Activated CD4-positive, CD25-positive, alpha-beta regulatory T cell (primary cell): ENCODE measurements around the gene KIFBP.
"Not testable (repeated sequence)": the region's sequence is repeated elsewhere in the genome, so short reads cannot be mapped to it uniquely, and the experiment has no call there.

ENCODE experiments used
- DNase-seq, 4 experiments: peaks; one replicate each; lab custom pipeline; 2025; lab: John Stamatoyannopoulos, UW

KIFBP gene, protein sequence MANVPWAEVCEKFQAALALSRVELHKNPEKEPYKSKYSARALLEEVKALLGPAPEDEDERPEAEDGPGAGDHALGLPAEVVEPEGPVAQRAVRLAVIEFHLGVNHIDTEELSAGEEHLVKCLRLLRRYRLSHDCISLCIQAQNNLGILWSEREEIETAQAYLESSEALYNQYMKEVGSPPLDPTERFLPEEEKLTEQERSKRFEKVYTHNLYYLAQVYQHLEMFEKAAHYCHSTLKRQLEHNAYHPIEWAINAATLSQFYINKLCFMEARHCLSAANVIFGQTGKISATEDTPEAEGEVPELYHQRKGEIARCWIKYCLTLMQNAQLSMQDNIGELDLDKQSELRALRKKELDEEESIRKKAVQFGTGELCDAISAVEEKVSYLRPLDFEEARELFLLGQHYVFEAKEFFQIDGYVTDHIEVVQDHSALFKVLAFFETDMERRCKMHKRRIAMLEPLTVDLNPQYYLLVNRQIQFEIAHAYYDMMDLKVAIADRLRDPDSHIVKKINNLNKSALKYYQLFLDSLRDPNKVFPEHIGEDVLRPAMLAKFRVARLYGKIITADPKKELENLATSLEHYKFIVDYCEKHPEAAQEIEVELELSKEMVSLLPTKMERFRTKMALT

DNA sequence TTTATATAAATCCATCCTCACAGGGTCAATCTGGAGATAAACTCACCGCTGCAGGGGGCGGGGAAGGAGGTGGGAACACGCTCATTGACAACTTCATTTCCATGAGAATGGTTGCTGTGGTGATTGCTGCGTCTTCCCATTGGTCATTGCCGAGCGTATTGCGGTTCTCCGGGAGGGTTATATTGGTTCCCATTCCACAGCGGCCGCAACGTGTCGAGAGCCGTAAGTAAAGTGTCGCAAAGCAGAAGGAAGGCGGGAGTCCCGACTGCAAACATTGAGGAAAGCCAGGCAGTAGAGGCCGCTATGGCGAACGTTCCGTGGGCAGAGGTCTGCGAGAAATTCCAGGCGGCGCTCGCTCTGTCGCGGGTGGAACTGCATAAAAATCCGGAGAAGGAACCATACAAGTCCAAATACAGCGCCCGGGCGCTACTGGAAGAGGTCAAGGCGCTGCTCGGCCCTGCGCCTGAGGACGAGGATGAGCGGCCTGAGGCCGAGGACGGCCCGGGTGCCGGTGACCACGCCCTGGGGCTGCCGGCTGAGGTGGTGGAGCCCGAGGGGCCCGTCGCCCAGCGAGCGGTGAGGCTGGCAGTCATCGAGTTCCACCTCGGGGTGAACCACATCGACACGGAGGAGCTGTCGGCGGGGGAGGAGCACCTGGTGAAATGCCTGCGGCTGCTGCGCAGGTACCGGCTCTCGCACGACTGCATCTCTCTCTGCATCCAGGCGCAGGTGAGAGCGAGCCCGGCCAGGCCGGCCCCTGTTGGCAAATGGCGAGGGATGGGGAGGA is at the start of gene KIFBP:
TSS of gene KIFBP (plus strand) at position 274 of the 787 bp plus-strand sequence. CDS start at position 304, 30 bp downstream.
- peak; percentile 37 to 48 (median 44) for DNase-seq

GRCh38 chr10:68938884-68939283 is 49.7 kb upstream of the KIFBP start:
- no peak for DNase-seq

DNA sequence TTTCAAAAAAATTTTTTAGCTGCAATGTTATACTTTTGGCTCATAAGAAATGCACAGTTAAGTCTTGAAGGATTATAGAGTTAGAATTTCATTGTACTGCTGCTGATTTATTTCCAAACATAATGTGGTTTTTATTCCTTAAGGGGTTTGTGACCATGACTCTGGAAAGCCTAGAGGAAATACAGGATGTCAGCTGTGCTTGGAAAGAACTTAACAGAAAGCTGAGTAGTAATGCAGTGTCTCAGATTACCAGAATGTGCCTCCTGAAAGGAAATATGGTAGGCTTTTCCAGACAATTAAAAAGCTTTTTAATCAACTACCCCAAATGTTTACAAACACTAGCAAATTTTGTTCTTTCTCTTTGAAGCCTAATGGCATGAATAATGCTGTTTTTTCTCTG is 47.7 kb upstream of the KIFBP start:
- not testable (repeated sequence) for DNase-seq

GRCh38 chr10:68950598-68950997 is 38.0 kb upstream of the KIFBP start:
- no peak for DNase-seq

DNA sequence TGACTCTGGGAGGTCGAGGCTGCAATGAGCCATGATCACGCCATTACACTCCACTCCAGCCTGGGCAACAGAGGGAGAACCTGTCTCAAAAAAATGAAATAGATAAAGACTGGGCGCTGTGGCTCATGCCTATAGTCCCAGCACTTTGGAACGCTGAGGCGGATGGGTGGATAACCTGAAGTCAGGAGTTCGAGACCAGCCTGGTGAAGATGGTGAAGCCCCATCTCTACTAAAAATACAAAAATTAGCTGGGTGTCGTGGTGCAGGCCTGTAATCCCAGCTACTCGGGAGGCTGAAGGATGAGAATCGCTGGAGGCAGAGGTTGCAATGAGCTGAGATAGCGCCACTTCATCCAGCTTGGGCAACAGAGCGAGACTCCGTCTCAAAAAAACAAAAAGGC is 33.7 kb upstream of the KIFBP start:
- no peak for DNase-seq

- DNase-seq, result no peak
Observed at GRCh38 chr10:68955355-68955831, 33.2 kb upstream of the KIFBP start.

DNA sequence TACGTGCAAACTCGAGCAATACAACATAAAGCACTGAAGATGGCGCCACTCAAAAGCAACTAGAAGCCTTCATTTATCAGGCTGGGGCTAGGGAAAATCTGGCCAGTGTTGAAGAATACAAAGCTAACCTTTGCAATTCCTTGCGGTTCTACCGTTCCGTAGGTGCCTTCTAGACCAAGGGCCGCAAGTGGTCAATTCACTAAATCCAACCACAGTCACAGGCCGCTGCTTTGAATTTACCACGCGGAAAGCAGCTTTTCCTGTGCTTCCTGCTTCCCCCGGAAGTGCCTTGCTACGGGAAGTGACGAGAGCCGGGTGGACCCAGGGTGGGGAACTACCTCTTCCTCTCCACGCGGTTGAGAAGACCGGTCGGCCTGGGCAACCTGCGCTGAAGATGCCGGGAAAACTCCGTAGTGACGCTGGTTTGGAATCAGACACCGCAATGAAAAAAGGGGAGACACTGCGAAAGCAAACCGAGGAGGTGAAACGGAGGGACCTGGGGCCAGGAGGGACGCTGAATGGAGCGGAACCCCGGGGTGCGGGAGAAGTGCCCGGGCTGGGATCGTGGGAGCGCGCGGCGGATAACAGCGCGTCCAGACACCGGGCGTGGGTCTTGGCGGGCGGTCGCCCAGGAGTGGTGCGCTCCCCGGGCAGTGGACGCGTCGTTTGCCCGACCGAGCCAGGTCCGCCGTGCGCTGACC is 32.6 kb upstream of the KIFBP start, which contains the start of gene DDX21:
TSS of gene DDX21 (plus strand) at position 339 of the 701 bp plus-strand sequence. CDS start at position 395, 56 bp downstream.
- peak; percentile 66 to 77 (median 74) for DNase-seq

DNA sequence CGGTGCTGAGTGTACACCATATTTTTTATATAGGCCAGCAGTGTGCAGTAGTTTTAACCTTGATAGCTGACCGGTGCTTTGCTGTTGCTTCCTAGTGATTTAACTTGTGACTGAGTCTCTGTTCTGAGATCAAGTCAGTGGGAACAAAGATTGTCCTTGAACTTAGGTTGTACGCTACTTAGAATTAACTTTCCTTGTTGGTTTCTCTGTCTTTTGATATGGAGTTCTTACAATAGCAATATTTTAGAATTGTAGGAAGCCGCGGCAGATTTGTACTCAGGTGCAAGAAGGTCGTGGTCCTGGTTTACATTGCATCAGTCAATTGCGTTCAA is 31.4 kb upstream of the KIFBP start:
- DNase-seq, result no peak

- DNase-seq, result no peak
Observed at GRCh38 chr10:68957654-68958053, 30.9 kb upstream of the KIFBP start.

DNA sequence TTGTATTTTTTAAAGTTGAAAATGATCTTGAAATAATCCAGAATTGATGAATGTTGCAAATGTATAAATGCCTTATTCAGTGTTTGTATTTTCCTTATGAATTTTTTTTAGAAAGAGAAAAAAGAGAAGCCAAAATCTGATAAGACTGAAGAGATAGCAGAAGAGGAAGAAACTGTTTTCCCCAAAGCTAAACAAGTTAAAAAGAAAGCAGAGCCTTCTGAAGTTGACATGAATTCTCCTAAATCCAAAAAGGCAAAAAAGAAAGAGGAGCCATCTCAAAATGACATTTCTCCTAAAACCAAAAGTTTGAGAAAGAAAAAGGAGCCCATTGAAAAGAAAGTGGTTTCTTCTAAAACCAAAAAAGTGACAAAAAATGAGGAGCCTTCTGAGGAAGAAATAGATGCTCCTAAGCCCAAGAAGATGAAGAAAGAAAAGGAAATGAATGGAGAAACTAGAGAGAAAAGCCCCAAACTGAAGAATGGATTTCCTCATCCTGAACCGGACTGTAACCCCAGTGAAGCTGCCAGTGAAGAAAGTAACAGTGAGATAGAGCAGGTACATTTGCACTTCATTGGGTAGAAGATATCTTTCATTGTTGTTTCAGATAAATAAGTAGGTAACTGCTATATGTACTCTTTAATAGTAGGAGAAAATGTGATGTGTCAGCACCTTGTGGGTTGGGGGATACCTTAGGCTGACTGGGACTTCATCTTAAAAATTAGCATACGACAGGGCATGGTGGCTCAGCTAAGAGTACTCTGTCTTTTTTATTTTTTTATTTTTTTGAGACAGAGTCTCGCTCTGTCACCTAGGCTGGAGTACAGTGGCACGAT is 28.7 kb upstream of the KIFBP start:
- DNase-seq, result no peak

GRCh38 chr10:68963151-68963550 is 25.5 kb upstream of the KIFBP start:
- DNase-seq, result no peak

DNA sequence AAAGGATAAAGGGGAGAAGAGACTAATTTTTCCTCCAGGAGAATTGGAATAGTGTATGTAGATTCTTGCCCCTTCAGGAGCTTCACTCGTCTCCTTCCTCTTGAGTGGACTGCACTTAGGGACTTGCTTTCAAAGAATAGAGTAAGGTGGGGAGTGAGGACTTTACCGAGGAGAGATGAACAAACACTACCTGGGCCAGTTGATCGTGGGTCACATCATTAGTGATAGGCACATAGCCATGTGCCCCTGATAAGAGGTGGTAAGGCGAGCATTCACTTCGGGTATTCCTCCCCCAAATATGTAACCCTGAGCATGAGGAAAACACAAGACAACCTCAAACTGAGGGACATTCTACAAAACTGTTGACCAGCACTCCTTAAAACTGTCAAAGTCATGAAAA is 14.6 kb upstream of the KIFBP start:
- DNase-seq, result no peak

DNA sequence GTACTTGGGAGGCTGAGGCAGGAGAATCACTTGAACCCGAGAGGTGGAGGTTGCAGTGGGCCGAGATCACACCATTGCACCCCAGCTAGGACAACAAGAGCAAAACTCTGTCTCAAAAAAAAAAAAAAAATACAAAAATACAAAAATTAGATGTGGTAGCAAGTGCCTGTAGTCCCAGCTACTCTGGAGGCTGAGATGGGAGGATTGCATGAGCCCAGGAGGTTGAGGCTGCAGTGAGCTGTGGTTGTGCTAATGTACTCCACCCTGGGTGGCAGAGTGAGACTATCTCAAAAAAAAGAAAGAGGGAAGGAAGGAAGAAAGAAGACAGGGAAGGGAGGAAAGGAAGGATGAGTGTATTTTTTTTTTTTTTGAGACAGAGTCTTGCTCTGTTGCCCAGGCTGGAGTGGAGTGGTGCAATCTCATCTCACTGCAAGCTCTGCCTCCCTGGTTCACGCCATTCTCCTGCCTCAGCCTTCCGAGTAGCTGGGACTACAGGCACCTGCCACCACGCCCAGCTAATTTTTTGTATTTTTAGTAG is 12.6 kb upstream of the KIFBP start:
- not testable (repeated sequence) for DNase-seq

DNA sequence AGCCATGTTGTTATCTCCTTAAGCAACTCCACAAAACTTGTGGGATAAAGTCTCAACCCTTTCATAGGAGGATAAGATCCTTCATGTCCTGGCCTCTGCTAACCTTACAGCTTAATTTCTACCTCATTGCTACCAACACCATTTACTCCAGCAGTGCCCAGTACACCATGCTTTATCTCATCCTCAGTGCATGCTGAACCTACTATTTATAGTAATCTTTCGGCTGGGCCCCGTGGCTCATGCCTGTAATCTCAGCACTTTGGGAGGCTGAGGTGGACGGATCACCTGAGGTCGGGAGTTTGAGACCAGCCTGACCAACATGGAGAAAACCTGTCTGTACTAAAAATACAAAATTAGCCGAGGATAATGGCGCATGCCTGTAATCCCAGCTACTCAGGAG is 8.9 kb upstream of the KIFBP start:
- DNase-seq, result not testable (repeated sequence)

DNA sequence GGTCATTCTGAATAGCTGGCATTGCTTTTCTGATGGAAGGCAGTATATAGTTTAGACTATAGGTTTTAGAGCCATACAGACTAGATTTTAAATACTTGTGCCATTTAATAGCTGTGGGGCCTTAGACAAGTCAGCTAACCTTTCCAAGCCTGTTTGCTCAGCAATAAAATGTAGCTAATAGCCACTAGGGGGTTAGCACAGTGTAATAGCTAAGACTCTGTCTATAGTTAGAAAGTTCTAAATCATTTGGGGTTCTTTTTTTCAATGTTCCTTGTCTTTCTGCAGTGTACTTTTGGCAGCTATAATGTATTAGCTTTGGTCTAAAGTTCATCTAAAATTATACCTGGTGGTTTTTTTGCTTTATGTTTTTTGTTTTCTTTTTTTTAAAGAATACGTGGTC is 7.5 kb upstream of the KIFBP start:
- DNase-seq, result no peak

GRCh38 chr10:68982389-68982788 is 6.2 kb upstream of the KIFBP start:
- DNase-seq, result no peak

DNA sequence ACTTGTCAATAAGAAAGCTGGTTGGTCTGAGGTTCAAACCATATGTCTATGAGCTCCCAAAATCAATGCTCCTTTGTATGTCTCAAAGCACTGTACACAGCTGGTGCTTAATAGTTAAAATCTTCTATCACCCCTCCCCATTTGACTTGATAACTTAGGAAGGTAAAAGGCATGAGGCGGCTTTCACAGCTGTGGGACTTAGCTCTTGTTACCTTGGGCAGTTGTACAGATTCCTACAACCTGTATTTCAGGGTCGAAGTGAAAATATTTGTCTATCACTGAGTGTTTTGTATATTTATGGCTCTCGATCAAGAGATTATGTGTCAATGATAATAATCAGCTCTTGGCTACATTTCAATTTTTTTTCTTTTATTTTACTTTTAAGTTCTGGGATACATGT is 992 bp upstream of the KIFBP start:
- DNase-seq, result no peak

DNA sequence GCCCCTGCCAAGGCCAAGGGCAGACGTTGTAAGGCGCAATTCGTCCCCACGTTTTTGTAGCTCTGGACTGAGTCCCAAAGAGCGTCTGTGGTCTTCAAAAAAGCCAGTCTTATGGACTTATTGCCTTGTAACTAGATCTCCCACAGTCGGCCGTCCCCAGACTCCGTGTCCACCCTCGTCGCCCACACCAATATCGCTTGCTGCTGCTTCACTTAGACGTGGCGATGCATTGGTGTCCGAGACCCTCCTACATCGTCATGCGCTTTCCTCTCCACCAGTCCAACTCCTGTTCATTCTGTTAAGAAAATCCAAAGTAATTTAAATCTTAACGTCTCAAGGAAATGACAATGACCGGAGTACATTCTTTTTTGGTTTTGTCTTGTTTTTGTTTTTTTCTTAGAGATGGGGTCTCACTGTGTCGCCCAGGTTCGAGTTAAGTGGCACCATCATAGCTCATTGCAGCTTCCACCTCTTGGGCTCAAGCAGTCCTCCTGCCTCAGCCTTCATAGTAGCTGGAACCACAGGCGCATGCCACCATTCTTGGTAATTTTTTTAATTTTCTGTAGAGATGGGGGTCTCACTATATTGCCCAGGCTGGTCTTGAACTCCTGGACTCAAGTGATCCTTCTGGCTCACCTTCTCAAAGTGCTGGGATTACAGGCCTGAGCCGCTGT is 851 bp downstream of the KIFBP start:
- no peak for DNase-seq

DNA sequence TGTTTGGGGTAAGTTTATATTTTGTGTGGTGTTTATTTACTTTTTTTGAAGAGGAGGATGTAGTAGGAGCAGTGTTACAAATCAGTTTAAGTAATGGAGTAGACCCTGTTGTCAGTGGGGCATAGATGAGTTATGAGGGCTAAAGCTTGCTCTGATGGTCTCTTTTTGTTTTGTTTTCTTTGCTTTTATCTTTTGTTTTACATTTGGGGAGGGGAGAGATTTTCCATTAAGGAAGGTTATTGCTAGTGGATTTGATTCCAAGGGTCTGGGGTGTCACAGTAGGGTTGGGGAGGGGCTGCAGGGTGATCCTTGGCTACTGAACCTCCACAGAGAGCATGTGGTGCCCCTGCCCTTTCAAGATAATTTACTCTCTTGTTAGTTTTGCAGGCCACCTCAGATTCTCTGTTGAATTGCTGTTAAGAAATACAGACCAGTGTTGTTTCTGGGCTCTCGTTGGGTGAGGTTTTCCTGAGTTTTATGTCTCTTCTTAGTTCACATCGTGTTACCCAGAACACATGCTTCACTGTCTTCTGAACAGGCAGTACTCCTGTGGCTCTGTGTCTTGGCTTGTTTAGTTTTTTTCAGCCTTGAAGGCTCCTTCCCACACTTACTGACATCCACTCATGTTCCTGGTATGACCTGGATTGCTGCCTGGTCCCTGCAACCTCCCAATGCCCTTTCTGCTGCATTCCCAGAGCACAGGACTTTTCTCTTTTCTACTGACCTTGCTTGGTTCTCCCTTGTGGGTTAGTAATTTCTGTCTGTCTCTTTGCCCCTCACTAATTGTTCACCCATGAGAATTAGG is 4.2 kb downstream of the KIFBP start:
- DNase-seq, result no peak
